ENCODE measurements around the gene PALMD. TPM values are rescaled to one million over a fixed set of nuclear protein-coding genes. Genes with fewer than 3 reads are reported as not detected.

The PALMD gene
- total RNA-seq, 2 experiments from 2014 or later = not detected

DNA sequence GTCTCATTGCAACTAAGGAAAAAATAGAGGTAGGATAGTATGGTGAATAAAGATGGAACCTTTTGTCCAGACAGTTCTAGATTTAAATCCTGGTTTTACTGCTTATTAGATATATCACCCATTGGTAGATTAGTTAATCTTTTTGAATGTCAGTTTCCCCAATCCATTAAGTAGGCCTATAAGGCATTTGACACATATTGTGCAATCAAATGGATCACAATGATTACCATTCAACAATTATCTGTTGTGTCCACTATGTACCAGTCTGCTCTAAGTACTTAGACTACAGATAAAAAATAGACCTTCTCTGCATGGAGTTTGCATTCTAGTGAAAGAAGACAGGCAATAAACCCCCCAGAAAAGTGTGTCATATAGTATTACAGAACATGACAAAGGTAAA lies 6.0 kb upstream of the PALMD start:
- Mint-ChIP-seq H3K9me3 (no peaks in the 10 kb centered on the region), H3K36me3 (ENCODE audit: low read depth) (no peaks in the 10 kb centered on the region), H3K4me1 (ENCODE audit: low read depth) (no peaks in the 10 kb centered on the region), H3K4me3 (no peak overlapping the region), H3K27me3 (no peaks in the 10 kb centered on the region), H3K27ac (no peak overlapping the region)
- ChIA-PET CTCF (no interaction called here), POLR2A (no interaction called here)
- no peak for ATAC-seq
- TF ChIP-seq, protein P1, sequence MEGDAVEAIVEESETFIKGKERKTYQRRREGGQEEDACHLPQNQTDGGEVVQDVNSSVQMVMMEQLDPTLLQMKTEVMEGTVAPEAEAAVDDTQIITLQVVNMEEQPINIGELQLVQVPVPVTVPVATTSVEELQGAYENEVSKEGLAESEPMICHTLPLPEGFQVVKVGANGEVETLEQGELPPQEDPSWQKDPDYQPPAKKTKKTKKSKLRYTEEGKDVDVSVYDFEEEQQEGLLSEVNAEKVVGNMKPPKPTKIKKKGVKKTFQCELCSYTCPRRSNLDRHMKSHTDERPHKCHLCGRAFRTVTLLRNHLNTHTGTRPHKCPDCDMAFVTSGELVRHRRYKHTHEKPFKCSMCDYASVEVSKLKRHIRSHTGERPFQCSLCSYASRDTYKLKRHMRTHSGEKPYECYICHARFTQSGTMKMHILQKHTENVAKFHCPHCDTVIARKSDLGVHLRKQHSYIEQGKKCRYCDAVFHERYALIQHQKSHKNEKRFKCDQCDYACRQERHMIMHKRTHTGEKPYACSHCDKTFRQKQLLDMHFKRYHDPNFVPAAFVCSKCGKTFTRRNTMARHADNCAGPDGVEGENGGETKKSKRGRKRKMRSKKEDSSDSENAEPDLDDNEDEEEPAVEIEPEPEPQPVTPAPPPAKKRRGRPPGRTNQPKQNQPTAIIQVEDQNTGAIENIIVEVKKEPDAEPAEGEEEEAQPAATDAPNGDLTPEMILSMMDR (IDR thresholded peaks at IDR 0.05) = no peak
- no peak for DNase-seq
- intact Hi-C loops (cut with micrococcal nuclease) = no loop called here

DNA sequence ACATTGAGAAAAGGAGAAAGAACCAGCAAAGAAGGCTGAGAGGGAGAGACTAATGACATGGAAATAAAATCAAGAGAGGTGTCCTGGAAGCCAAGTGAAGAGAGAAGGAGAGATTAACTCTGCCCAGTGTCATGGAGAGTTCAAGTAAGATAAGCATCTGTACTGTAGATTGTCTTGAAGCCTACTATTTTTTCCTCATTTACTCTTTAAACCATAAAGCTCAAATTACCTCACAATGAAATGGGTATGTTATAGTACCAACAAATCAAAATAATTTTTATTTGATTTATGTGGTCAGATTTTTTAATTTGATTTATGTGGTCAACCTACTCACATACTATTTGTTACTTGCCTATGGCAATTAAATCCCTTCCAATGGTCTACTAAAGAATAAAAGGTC lies 5.2 kb upstream of the PALMD start:
- Mint-ChIP-seq H3K4me1 (ENCODE audit: low read depth) (no peaks in the 10 kb centered on the region), H3K27me3 (peaks cover 2% of the 10 kb centered on the region), H3K36me3 (ENCODE audit: low read depth) (no peaks in the 10 kb centered on the region), H3K9me3 (no peaks in the 10 kb centered on the region), H3K27ac (no peak overlapping the region), H3K4me3 (no peak overlapping the region)
- DNase-seq (no peak), ATAC-seq (no peak)
- ChIA-PET CTCF (interaction anchor here (1.6 kb wide), 1 partner anchor 45 kb away, joined by 4 read pairs; no protein-coding TSS in a partner anchor), POLR2A (no interaction called here)
- intact Hi-C loops (cut with micrococcal nuclease) = no loop called here
- TF ChIP-seq, protein P1 (IDR thresholded peaks at IDR 0.05) = no peak

GRCh38 chr1:99641558-99641957 lies 4.4 kb upstream of the PALMD start:
- intact Hi-C loops (cut with micrococcal nuclease) = no loop called here
- TF ChIP-seq, protein P1 (IDR thresholded peaks at IDR 0.05) = no peak
- ATAC-seq (no peak), DNase-seq (no peak)
- ChIA-PET POLR2A (no interaction called here), CTCF (interaction anchor here (1.6 kb wide), 1 partner anchor 44 kb away, joined by 4 read pairs; no protein-coding TSS in a partner anchor)
- no peaks in the 10 kb centered on the region for H3K4me1 Mint-ChIP-seq (ENCODE audit: low read depth)
- H3K27me3 Mint-ChIP-seq = peaks cover 4% of the 10 kb centered on the region
- H3K27ac Mint-ChIP-seq = no peak overlapping the region
- H3K4me3 Mint-ChIP-seq = no peak overlapping the region
- no peaks in the 10 kb centered on the region for H3K36me3 Mint-ChIP-seq (ENCODE audit: low read depth)
- no peaks in the 10 kb centered on the region for H3K9me3 Mint-ChIP-seq

GRCh38 chr1:99642053-99642452 lies 3.9 kb upstream of the PALMD start:
- Mint-ChIP-seq H3K4me3 (no peak overlapping the region), H3K4me1 (ENCODE audit: low read depth) (no peaks in the 10 kb centered on the region), H3K36me3 (ENCODE audit: low read depth) (no peaks in the 10 kb centered on the region), H3K9me3 (no peaks in the 10 kb centered on the region), H3K27ac (no peak overlapping the region), H3K27me3 (peaks cover 4% of the 10 kb centered on the region)
- POLR2A ChIA-PET = no interaction called here
- CTCF ChIA-PET = no interaction called here
- intact Hi-C loops (cut with micrococcal nuclease) = no loop called here
- ATAC-seq (no peak), DNase-seq (no peak)
- TF ChIP-seq, protein P1 (IDR thresholded peaks at IDR 0.05) = no peak

GRCh38 chr1:99643021-99643779 lies 2.7 kb upstream of the PALMD start:
- TF ChIP-seq, protein P1 (IDR thresholded peaks at IDR 0.05) = no peak
- Mint-ChIP-seq H3K9me3 (no peaks in the 10 kb centered on the region), H3K4me1 (ENCODE audit: low read depth) (no peaks in the 10 kb centered on the region), H3K27ac (no peak overlapping the region), H3K4me3 (no peak overlapping the region), H3K36me3 (ENCODE audit: low read depth) (no peaks in the 10 kb centered on the region), H3K27me3 (peaks cover 10% of the 10 kb centered on the region)
- DNase-seq (no peak), ATAC-seq (no peak)
- ChIA-PET CTCF (no interaction called here), POLR2A (no interaction called here)
- intact Hi-C loops (cut with micrococcal nuclease) = no loop called here
